Natural killer cell treated with Interleukin-12 subunit alpha and Interleukin-12 subunit beta and Interleukin-15 and Interleukin-18, amount 100 ng/mL, for 72 hours (primary cell): ENCODE measurements around the gene C18orf54. TPM values are rescaled to one million over a fixed set of nuclear protein-coding genes. Genes with fewer than 3 reads are reported as not detected.

Source experiments
- ATAC-seq, 2 donors: fragments of 150-1000 bp; cut with Tn5 transposase in 1 of 2; sonication (Bioruptor Pico), chemical (Tn5 transposase) in 1 of 2; 2 replicates each; pipeline ENCODE4 v1.10.0; 2021
- DNase-seq: peaks from one replicate; pipeline ENCODE4 v3.0.0; 2022; ENCODE audit warnings: low spot score
- H3K27ac Mint-ChIP-seq, 2 donors: 1 replicate in 1 of 2; 2 replicates in 1 of 2; pipeline ENCODE4 v1.8.0; 2022; ENCODE audit warnings: mixed read lengths in 2 of 2, mild to moderate bottlenecking in 1 of 2, moderate library complexity in 1 of 2
- H3K27me3 Mint-ChIP-seq, 2 donors: 1 replicate in 1 of 2; 2 replicates in 1 of 2; pipeline ENCODE4 v1.8.0; 2022; ENCODE audit warnings: mixed read lengths in 2 of 2
- H3K36me3 Mint-ChIP-seq: one replicate; pipeline ENCODE4 v1.8.0; 2022; ENCODE audit warnings: mixed read lengths
- H3K4me1 Mint-ChIP-seq, 2 donors: 1 replicate in 1 of 2; 2 replicates in 1 of 2; pipeline ENCODE4 v1.8.0; 2022; ENCODE audit warnings: low read depth in 2 of 2, mixed read lengths in 2 of 2, mild to moderate bottlenecking in 1 of 2
- H3K4me3 Mint-ChIP-seq: one replicate; pipeline ENCODE4 v1.8.0; 2022; ENCODE audit warnings: mixed read lengths
- H3K9me3 Mint-ChIP-seq: 2 replicates; pipeline ENCODE4 v1.8.0; 2022; ENCODE audit warnings: mixed read lengths
- total RNA-seq, 2 donors: library from RNA; stranded (reverse); gene quantifications; one replicate each; pipeline ENCODE4 v1.2.3, GENCODE V29; 2022

Gene C18orf54
- total RNA-seq, 2 donors from 2014 or later, result 5.9 to 12.4 TPM

DNA sequence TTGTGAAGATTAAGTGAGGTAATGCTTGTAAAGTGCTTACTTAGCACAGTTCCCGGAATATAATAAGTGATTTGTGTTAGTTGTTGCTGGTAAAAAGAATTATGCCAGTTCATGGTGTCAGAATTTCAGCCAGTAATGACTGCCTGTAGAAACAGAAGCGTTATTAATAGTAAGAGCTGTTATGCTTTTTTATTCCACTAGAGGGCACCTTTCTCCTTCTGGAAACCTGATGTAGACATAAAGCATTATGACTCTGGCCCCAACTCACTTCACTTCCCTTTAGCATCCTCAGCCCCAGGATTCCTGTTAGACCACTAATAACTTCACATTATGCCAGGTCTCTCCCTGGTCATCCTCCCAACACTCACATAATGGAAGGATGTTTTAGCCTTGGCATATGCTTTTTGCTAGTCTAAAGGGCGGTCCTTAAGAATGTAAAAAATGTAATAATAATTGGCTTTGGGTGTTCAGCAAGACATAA, 34.9 kb downstream of the C18orf54 start:
- H3K27me3 Mint-ChIP-seq, result no peaks in the 10 kb centered on the region
- H3K4me3 Mint-ChIP-seq, result no peak overlapping the region
- H3K9me3 Mint-ChIP-seq, result no peaks in the 10 kb centered on the region
- H3K27ac Mint-ChIP-seq, result no peak overlapping the region
- peaks cover 19 to 23% of the 10 kb centered on the region in 2 donors for H3K4me1 Mint-ChIP-seq
- ATAC-seq (peak in 1 of 2 donors; percentile 54), DNase-seq (no peak)
- no peaks in the 10 kb centered on the region for H3K36me3 Mint-ChIP-seq

DNA sequence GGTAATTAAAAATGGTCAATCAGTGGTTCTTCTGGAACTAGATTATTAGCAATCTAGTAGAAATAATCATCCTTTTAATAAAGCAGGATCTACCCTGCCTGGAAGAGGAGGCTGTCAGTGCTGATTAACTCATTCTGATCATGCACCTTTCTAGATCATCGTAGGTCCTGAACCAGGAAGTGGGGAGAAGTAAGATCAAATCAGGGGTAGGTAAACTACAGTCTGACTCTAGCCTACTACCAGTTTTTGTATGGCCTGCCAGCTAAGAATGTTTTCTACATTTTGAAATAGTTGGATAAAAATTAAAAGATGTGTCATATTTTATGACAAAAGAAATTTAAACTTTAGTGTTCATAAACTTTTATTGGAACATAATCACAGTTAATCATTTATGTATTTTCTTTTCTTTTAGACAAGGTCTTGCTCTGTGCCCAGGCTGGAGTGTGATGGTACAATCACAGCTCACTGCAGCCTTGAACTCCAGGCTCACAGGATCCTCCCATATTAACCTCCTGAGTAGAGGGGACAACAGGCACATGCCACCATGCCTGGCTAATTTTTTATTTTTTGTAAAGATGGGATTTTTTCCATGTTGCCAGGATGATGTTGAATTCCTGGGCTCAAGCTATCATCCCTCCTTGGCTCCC, 36.1 kb downstream of the C18orf54 start:
- no peaks in the 10 kb centered on the region for H3K27me3 Mint-ChIP-seq
- H3K36me3 Mint-ChIP-seq, result no peaks in the 10 kb centered on the region
- ATAC-seq, result no peak
- no peaks in the 10 kb centered on the region for H3K9me3 Mint-ChIP-seq
- H3K4me1 Mint-ChIP-seq, result peaks cover 12 to 13% of the 10 kb centered on the region in 2 donors
- H3K27ac Mint-ChIP-seq, result no peak overlapping the region
- DNase-seq, result no peak
- H3K4me3 Mint-ChIP-seq, result no peak overlapping the region

DNA sequence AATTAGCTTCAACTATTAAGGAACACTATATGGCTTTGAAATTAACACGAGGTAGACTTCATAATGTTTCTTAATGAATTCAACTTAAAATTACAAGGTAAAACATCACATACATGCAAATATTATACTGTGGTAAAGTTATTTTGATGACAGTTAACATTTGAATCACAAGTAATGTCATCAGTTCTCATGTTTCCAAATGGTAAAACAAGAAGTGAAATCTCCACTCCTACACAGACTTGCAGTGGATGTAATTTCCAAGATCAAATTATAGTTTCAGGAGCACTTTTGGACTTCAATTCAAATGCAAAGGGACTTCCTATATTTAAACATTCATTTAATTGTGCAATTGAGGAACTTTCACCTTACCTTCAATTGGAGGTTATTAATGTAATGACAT, 39.1 kb downstream of the C18orf54 start:
- no peak overlapping the region for H3K27ac Mint-ChIP-seq
- H3K27me3 Mint-ChIP-seq, result no peaks in the 10 kb centered on the region
- ATAC-seq, result no peak
- H3K36me3 Mint-ChIP-seq, result no peaks in the 10 kb centered on the region
- DNase-seq, result no peak
- peaks cover 0 to 6% of the 10 kb centered on the region in 2 donors for H3K4me1 Mint-ChIP-seq
- no peak overlapping the region for H3K4me3 Mint-ChIP-seq
- H3K9me3 Mint-ChIP-seq, result no peaks in the 10 kb centered on the region

- Mint-ChIP-seq H3K9me3 (no peaks in the 10 kb centered on the region), H3K4me1 (no peaks in the 10 kb centered on the region), H3K4me3 (no peak overlapping the region), H3K27me3 (peaks cover 12 to 30% of the 10 kb centered on the region in 2 donors), H3K27ac (no peak overlapping the region), H3K36me3 (peaks cover 4% of the 10 kb centered on the region)
- no peak for ATAC-seq
- no peak for DNase-seq
These were observed 47.6 kb downstream of the C18orf54 start for GRCh38 chr18:54405290-54405689.

DNA sequence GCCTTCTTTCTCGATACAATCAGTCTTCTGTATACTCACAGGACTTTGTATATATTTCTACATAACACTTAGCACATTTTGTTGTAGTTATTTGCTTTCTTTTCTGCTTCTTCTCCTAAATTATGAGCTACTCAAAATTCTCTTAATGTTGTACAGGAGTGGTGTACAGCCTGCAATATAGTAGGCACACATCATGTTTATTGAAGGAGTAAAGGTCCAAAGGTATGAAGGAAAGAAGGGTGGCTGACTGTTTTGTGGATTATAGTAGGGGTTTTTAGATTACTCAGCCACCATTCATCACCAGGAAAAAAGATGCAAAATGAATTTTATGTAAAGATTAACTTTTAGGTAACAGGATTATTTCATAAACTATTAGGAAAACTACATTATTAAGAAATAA, 54.1 kb downstream of the C18orf54 start:
- no peak for ATAC-seq
- Mint-ChIP-seq H3K4me1 (no peaks in the 10 kb centered on the region), H3K27ac (no peak overlapping the region), H3K27me3 (peaks cover 7 to 13% of the 10 kb centered on the region in 2 donors), H3K36me3 (no peaks in the 10 kb centered on the region), H3K4me3 (no peak overlapping the region), H3K9me3 (no peaks in the 10 kb centered on the region)
- DNase-seq, result no peak

- no peaks in the 10 kb centered on the region for H3K4me1 Mint-ChIP-seq
- no peak overlapping the region for H3K27ac Mint-ChIP-seq
- peaks cover 7 to 12% of the 10 kb centered on the region in 2 donors for H3K27me3 Mint-ChIP-seq
- H3K4me3 Mint-ChIP-seq, result no peak overlapping the region
- no peaks in the 10 kb centered on the region for H3K9me3 Mint-ChIP-seq
- DNase-seq (no peak), ATAC-seq (no peak)
- H3K36me3 Mint-ChIP-seq, result no peaks in the 10 kb centered on the region
These were observed 57.4 kb downstream of the C18orf54 start for GRCh38 chr18:54415086-54415485.

- ATAC-seq (no peak), DNase-seq (no peak)
- Mint-ChIP-seq H3K36me3 (no peaks in the 10 kb centered on the region), H3K4me1 (no peaks in the 10 kb centered on the region), H3K9me3 (no peaks in the 10 kb centered on the region), H3K4me3 (no peak overlapping the region), H3K27me3 (peaks cover 12 to 14% of the 10 kb centered on the region in 2 donors), H3K27ac (no peak overlapping the region)
These were observed 58.7 kb downstream of the C18orf54 start for GRCh38 chr18:54416436-54416835.

DNA sequence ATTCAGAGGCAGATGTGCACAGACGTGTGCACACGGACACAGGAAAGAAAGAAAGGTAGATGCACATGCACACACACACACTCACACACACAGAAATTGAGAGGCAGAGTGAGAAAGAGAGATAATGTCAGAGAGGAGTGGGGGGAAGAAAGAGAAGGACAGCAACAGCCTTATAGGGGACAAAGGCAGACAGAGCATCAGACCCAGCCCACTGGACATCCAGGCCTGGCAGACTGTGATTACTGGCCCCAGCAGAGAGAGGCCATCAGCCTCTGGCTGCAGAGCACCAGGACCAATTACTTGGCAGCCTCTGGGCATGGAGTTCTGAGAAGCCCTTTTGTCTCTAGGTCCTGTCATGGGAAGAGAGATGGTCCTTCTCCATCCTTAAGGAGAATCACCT, 66.1 kb downstream of the C18orf54 start:
- no peak for DNase-seq
- H3K36me3 Mint-ChIP-seq, result no peaks in the 10 kb centered on the region
- H3K9me3 Mint-ChIP-seq, result no peaks in the 10 kb centered on the region
- no peak overlapping the region for H3K27ac Mint-ChIP-seq
- no peak overlapping the region for H3K4me3 Mint-ChIP-seq
- H3K27me3 Mint-ChIP-seq, result peaks cover 16 to 46% of the 10 kb centered on the region in 2 donors
- no peaks in the 10 kb centered on the region for H3K4me1 Mint-ChIP-seq
- ATAC-seq, result peak; percentile 17 to 43

DNA sequence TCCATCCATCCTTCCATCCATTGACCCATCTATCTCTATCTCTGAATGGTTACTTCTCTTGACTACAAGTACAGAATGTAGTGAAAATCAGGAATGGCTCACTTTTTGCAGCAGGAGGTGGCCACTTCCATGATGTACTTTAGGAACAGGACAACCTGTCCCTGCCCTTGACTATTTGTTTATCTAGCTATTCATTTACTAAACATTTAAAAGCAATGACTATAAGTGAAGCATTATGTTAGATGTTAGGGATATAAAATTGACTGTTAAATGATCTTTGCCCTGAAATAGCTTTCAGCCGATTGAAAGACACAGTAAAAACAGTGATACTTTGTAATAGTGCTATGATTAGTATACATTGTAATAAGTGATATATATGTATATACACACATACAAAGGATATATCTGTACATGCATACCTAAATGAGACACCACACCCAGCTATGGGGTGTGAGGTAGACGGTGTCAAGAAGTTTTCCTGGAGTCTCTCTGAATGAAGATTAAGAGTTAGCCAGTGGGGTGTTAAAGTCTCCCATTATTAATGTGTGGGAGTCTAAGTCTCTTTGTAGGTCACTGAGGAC, 68.5 kb downstream of the C18orf54 start:
- H3K9me3 Mint-ChIP-seq, result no peaks in the 10 kb centered on the region
- H3K27me3 Mint-ChIP-seq, result peaks cover 18 to 32% of the 10 kb centered on the region in 2 donors
- H3K27ac Mint-ChIP-seq, result no peak overlapping the region
- ATAC-seq, result no peak
- no peak overlapping the region for H3K4me3 Mint-ChIP-seq
- no peaks in the 10 kb centered on the region for H3K4me1 Mint-ChIP-seq
- no peaks in the 10 kb centered on the region for H3K36me3 Mint-ChIP-seq
- no peak for DNase-seq

Other genes with a start within 250 kb of the C18orf54 start
- 100 to 1,000 TPM; 149 to 211 TPM for gene MBD2, start 133.2 kb upstream of the C18orf54 start, total RNA-seq
- 10 to 100 TPM; 11.4 to 18.7 TPM for gene POLI, start 88.4 kb upstream of the C18orf54 start, total RNA-seq
- gene STARD6, start within 50 bp of the C18orf54 start, total RNA-seq, result not detected
- not detected for gene DYNAP, start 233.3 kb downstream of the C18orf54 start, total RNA-seq